GM12874 (cell line): Measurements from ENCODE around the gene RAB28.

Experiments
- CTCF ChIP-seq: IDR thresholded peaks from 2 replicates; pipeline ENCODE4 v1.5.1; 2011; ENCODE audit warnings: low read depth, mild to moderate bottlenecking, control low read depth, low read length, moderate library complexity; ENCODE audit not compliant: insufficient read depth

Gene RAB28

GRCh38 chr4:13415068-13415785 lies 68.9 kb downstream of the RAB28 start:
- no peak for TF ChIP-seq CTCF

GRCh38 chr4:13413729-13414437 lies 70.3 kb downstream of the RAB28 start:
- TF ChIP-seq CTCF = no peak

GRCh38 chr4:13411942-13412341 lies 72.2 kb downstream of the RAB28 start:
- no peak for TF ChIP-seq CTCF

- TF ChIP-seq CTCF = no peak
Measured at GRCh38 chr4:13409324-13409723, 74.8 kb downstream of the RAB28 start.

GRCh38 chr4:13403833-13404232 lies 80.3 kb downstream of the RAB28 start:
- no peak for TF ChIP-seq CTCF

- TF ChIP-seq CTCF = no peak
Measured at GRCh38 chr4:13403326-13403725, 80.8 kb downstream of the RAB28 start.

- TF ChIP-seq CTCF = no peak
Measured at GRCh38 chr4:13399257-13399656, 84.9 kb downstream of the RAB28 start.
